Neural crest cell (in vitro differentiated cells): ENCODE data around the gene NKG7. TPM values are rescaled to one million over a fixed set of nuclear protein-coding genes. Genes with fewer than 3 reads are reported as not detected.
"Not testable (repeated sequence)": the region's sequence is repeated elsewhere in the genome, so short reads cannot be mapped to it uniquely, and the experiment has no call there.

ENCODE experiments used
- DNase-seq: peaks from one replicate; pipeline ENCODE4 v3.0.0; 2021; ENCODE audit warnings: low read depth, mixed read lengths, low spot score
- H3K27ac Mint-ChIP-seq: one replicate; pipeline ENCODE4 v1.8.0; 2021; ENCODE audit warnings: mild to moderate bottlenecking, mixed read lengths; ENCODE audit not compliant: unreplicated experiment
- H3K27me3 Mint-ChIP-seq: 2 replicates; pipeline ENCODE4 v1.8.0; 2021; ENCODE audit warnings: low read depth, mild to moderate bottlenecking, mixed read lengths
- H3K36me3 Mint-ChIP-seq: 2 replicates; pipeline ENCODE4 v1.8.0; 2021; ENCODE audit warnings: low read depth, mild to moderate bottlenecking, mixed read lengths
- H3K4me1 Mint-ChIP-seq: 2 replicates; pipeline ENCODE4 v1.8.0; 2021; ENCODE audit warnings: mixed read lengths
- H3K4me3 Mint-ChIP-seq: one replicate; pipeline ENCODE4 v1.8.0; 2021; ENCODE audit warnings: mild to moderate bottlenecking, mixed read lengths
- H3K9me3 Mint-ChIP-seq: 2 replicates; pipeline ENCODE4 v1.8.0; 2021; ENCODE audit warnings: mixed read lengths
- CTCF ChIP-seq: fragments of 200-600 bp; sonication (generic); conservative IDR thresholded peaks from 2 replicates; pipeline ENCODE4 v1.5.0; 2021; ENCODE audit warnings: antibody characterized with exemption, mild to moderate bottlenecking
- total RNA-seq: library from RNA; stranded (reverse); gene quantifications from 2 replicates; pipeline ENCODE4 v1.2.1, GENCODE V29; 2021

NKG7 gene
- total RNA-seq, 1 donor from 2014 or later: not detected

GRCh38 chr19:51417810-51418157 is 45.3 kb upstream of the NKG7 start:
- no peaks in the 10 kb centered on the region for H3K36me3 Mint-ChIP-seq
- H3K27ac Mint-ChIP-seq: no peak overlapping the region
- no peak overlapping the region for H3K4me3 Mint-ChIP-seq
- TF ChIP-seq CTCF: no peak
- peaks cover 24% of the 10 kb centered on the region for H3K27me3 Mint-ChIP-seq
- no peak for DNase-seq
- no peaks in the 10 kb centered on the region for H3K9me3 Mint-ChIP-seq
- H3K4me1 Mint-ChIP-seq: no peaks in the 10 kb centered on the region

GRCh38 chr19:51417107-51417809 is 44.8 kb upstream of the NKG7 start, which contains the start of gene SIGLEC10:
SIGLEC10 (minus strand) TSS chr19:51417642; CDS start chr19:51417581, 61 bp downstream.
- H3K4me1 Mint-ChIP-seq: no peaks in the 10 kb centered on the region
- no peak for DNase-seq
- H3K4me3 Mint-ChIP-seq: no peak within 1 kb of the TSS
- no peak for TF ChIP-seq CTCF
- H3K9me3 Mint-ChIP-seq: no peaks in the 10 kb centered on the region
- H3K27me3 Mint-ChIP-seq: peaks cover 20% of the 10 kb centered on the region
- H3K27ac Mint-ChIP-seq: no peak within 1 kb of the TSS
- H3K36me3 Mint-ChIP-seq: no peaks in the 10 kb centered on the region

- H3K4me3 Mint-ChIP-seq, DNase-seq, H3K36me3 Mint-ChIP-seq, H3K4me1 Mint-ChIP-seq, H3K9me3 Mint-ChIP-seq, H3K27ac Mint-ChIP-seq: not testable (repeated sequence)
- H3K27me3 Mint-ChIP-seq: peaks cover 17% of the 10 kb centered on the region
Observed at GRCh38 chr19:51416422-51416821, 44.0 kb upstream of the NKG7 start.

- Mint-ChIP-seq H3K4me1 (no peaks in the 10 kb centered on the region), H3K27ac (no peak overlapping the region), H3K27me3 (peaks cover 12% of the 10 kb centered on the region), H3K4me3 (no peak overlapping the region), H3K9me3 (no peaks in the 10 kb centered on the region), H3K36me3 (no peaks in the 10 kb centered on the region)
- no peak for TF ChIP-seq CTCF
- DNase-seq: no peak
Observed at GRCh38 chr19:51415187-51415586, 42.7 kb upstream of the NKG7 start.

GRCh38 chr19:51410950-51411748 is 38.7 kb upstream of the NKG7 start:
- H3K36me3 Mint-ChIP-seq: no peaks in the 10 kb centered on the region
- no peak overlapping the region for H3K4me3 Mint-ChIP-seq
- no peaks in the 10 kb centered on the region for H3K9me3 Mint-ChIP-seq
- no peak overlapping the region for H3K27ac Mint-ChIP-seq
- no peaks in the 10 kb centered on the region for H3K4me1 Mint-ChIP-seq
- DNase-seq: no peak
- no peaks in the 10 kb centered on the region for H3K27me3 Mint-ChIP-seq
- no peak for TF ChIP-seq CTCF

GRCh38 chr19:51407511-51408131 is 35.2 kb upstream of the NKG7 start:
- TF ChIP-seq CTCF: peak; percentile 54
- Mint-ChIP-seq H3K4me3 (no peak overlapping the region), H3K27me3 (no peaks in the 10 kb centered on the region), H3K4me1 (no peaks in the 10 kb centered on the region), H3K36me3 (peaks cover 10% of the 10 kb centered on the region), H3K27ac (no peak overlapping the region), H3K9me3 (peaks cover 7% of the 10 kb centered on the region)
- DNase-seq: no peak
